Prostate gland (tissue), 2 donors: ENCODE results near the gene CERKL.

Source experiments
- POLR2A ChIP-seq: fragments of 450-650 bp; IDR thresholded peaks from one replicate; pipeline ENCODE4 v1.6.1; 2016; ENCODE audit warnings: antibody characterized with exemption, mild to moderate bottlenecking
- POLR2AphosphoS5 ChIP-seq: sonication (generic); formaldehyde crosslinking; IDR thresholded peaks from one replicate; pipeline ENCODE4 v1.6.1; 2017; ENCODE audit warnings: antibody characterized with exemption
- TF ChIP-seq, protein P1 (sequence below), 4 experiments: fragments of 200-600 bp in 2 of 4; fragments of 450-650 bp in 2 of 4; sonication (generic) in 2 of 4; IDR thresholded peaks; 1 replicate in 3 of 4; 2 replicates in 1 of 4; pipeline ENCODE4 v1.5.1; 2016 to 2019; ENCODE audit warnings: antibody characterized with exemption in 4 of 4, mild to moderate bottlenecking in 2 of 4, moderate library complexity in 2 of 4

DNA sequence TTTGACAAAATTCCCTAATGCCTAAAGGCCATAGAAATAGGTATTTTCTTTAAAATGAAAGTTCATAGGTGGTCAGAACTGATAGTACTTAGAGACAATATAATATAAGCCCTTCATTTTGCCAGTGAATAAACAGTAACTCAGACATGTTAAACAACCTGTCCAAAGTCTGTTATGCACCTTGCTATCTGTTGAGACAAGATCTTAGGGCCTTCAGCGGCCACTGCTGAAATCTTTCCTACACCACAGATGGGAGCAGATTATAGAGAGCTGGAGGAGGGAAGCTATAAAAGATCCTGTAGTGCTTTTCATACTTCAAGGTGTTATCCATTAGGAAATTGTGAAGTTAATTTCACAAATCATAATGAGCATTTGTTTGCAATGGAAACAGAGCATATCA is 13.8 kb downstream of the CERKL start:
- TF ChIP-seq, protein P1, sequence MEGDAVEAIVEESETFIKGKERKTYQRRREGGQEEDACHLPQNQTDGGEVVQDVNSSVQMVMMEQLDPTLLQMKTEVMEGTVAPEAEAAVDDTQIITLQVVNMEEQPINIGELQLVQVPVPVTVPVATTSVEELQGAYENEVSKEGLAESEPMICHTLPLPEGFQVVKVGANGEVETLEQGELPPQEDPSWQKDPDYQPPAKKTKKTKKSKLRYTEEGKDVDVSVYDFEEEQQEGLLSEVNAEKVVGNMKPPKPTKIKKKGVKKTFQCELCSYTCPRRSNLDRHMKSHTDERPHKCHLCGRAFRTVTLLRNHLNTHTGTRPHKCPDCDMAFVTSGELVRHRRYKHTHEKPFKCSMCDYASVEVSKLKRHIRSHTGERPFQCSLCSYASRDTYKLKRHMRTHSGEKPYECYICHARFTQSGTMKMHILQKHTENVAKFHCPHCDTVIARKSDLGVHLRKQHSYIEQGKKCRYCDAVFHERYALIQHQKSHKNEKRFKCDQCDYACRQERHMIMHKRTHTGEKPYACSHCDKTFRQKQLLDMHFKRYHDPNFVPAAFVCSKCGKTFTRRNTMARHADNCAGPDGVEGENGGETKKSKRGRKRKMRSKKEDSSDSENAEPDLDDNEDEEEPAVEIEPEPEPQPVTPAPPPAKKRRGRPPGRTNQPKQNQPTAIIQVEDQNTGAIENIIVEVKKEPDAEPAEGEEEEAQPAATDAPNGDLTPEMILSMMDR (IDR thresholded peaks at IDR 0.05) = no peak
- TF ChIP-seq POLR2A (no peak), POLR2AphosphoS5 (no peak)
